HAP-1 (cell line): ENCODE data around the gene PDE6H.

ENCODE experiments used
- DNase-seq, 2 experiments: peaks; one replicate each; pipeline ENCODE4 v3.0.0-alpha.2; 2016 to 2020; ENCODE audit warnings: low spot score in 2 of 2
- H3K27me3 ChIP-seq: fragments of 250-450 bp; sonication (Bioruptor Pico); 2 replicates; pipeline ENCODE4 v1.5.1; 2020; ENCODE audit warnings: low read depth, mild to moderate bottlenecking, moderate library complexity
- H3K36me3 ChIP-seq: fragments of 250-450 bp; sonication (Bioruptor Pico); replicated peaks from 2 replicates; pipeline ENCODE4 v1.5.1; 2020; ENCODE audit warnings: mild to moderate bottlenecking
- H3K4me1 ChIP-seq: fragments of 250-450 bp; sonication (Bioruptor Pico); 2 replicates; pipeline ENCODE4 v1.5.1; 2020; ENCODE audit warnings: mild to moderate bottlenecking
- H3K4me3 ChIP-seq: fragments of 250-450 bp; sonication (Bioruptor Pico); 2 replicates; pipeline ENCODE4 v1.5.1; 2020; ENCODE audit warnings: mild to moderate bottlenecking, moderate library complexity
- H3K9me3 ChIP-seq: fragments of 250-450 bp; sonication (Bioruptor Pico); 2 replicates; pipeline ENCODE4 v1.5.1; 2020; ENCODE audit warnings: mild to moderate bottlenecking, moderate library complexity
- in situ Hi-C: fragments of 300-500 bp; cut with MboI; formaldehyde crosslinking; loops from 3 replicates; pipeline ENCODE4 v1.14.3; 2020; ENCODE audit warnings: low sequenced_read_pairs, inconsistent platforms, mixed read lengths

Gene PDE6H

GRCh38 chr12:14968478-14968877 lies 4.4 kb upstream of the PDE6H start:
- Histone ChIP-seq H3K27me3 (no peaks in the 10 kb centered on the region), H3K4me1 (no peaks in the 10 kb centered on the region), H3K9me3 (no peaks in the 10 kb centered on the region), H3K4me3 (no peak overlapping the region), H3K36me3 (no peaks in the 10 kb centered on the region)
- in situ Hi-C loops, result no loop called here
- DNase-seq, result no peak

- DNase-seq, result no peak
- H3K4me1 ChIP-seq, result no peaks in the 10 kb centered on the region
- H3K36me3 ChIP-seq, result no peaks in the 10 kb centered on the region
- no peaks in the 10 kb centered on the region for H3K27me3 ChIP-seq
- in situ Hi-C loops, result no loop called here
- H3K4me3 ChIP-seq, result no peak overlapping the region
- no peaks in the 10 kb centered on the region for H3K9me3 ChIP-seq
Observed at GRCh38 chr12:14970473-14970872, 2.4 kb upstream of the PDE6H start.

GRCh38 chr12:14974633-14975032 lies 1.8 kb downstream of the PDE6H start:
- no peak overlapping the region for H3K4me3 ChIP-seq
- DNase-seq, result no peak
- H3K9me3 ChIP-seq, result no peaks in the 10 kb centered on the region
- H3K27me3 ChIP-seq, result no peaks in the 10 kb centered on the region
- H3K4me1 ChIP-seq, result no peaks in the 10 kb centered on the region
- H3K36me3 ChIP-seq, result no peaks in the 10 kb centered on the region
- in situ Hi-C loops, result loop anchor here (25.0 kb wide), 1 partner anchor 262 kb away; no protein-coding TSS in a partner anchor

GRCh38 chr12:14975457-14975856 lies 2.6 kb downstream of the PDE6H start:
- Histone ChIP-seq H3K4me3 (no peak overlapping the region), H3K27me3 (no peaks in the 10 kb centered on the region), H3K36me3 (no peaks in the 10 kb centered on the region), H3K4me1 (no peaks in the 10 kb centered on the region), H3K9me3 (no peaks in the 10 kb centered on the region)
- in situ Hi-C loops, result loop anchor here (25.0 kb wide), 1 partner anchor 263 kb away; no protein-coding TSS in a partner anchor
- DNase-seq, result no peak

DNA sequence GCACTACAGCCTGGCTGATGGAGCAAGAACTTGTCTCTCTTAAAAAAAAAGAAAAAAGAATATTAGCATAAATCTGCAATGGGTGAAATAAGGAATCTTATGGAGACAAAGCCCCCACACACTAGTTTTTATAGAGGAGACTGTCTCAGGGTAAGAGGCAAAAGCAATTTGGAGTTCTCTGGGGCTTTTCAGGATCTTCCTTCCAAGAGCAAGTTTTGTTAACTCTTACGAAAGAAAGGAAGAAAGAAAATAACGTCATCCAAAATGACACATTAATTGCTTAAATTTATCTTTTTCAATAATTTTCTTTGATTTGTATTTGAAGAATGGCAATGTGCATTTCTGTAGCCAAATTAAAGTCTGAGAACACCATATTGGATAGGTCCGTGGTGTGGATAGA lies 3.8 kb downstream of the PDE6H start:
- in situ Hi-C loops, result loop anchor here (25.0 kb wide), 1 partner anchor 264 kb away; no protein-coding TSS in a partner anchor
- H3K36me3 ChIP-seq, result no peaks in the 10 kb centered on the region
- H3K4me3 ChIP-seq, result no peak overlapping the region
- H3K4me1 ChIP-seq, result no peaks in the 10 kb centered on the region
- H3K9me3 ChIP-seq, result no peaks in the 10 kb centered on the region
- no peak for DNase-seq
- no peaks in the 10 kb centered on the region for H3K27me3 ChIP-seq

GRCh38 chr12:14979468-14979867 lies 6.6 kb downstream of the PDE6H start:
- no peak for DNase-seq
- in situ Hi-C loops, result loop anchor here (25.0 kb wide), 1 partner anchor 267 kb away; no protein-coding TSS in a partner anchor
- Histone ChIP-seq H3K27me3 (no peaks in the 10 kb centered on the region), H3K36me3 (no peaks in the 10 kb centered on the region), H3K4me3 (no peak overlapping the region), H3K4me1 (no peaks in the 10 kb centered on the region), H3K9me3 (no peaks in the 10 kb centered on the region)

GRCh38 chr12:14981049-14981448 lies 8.2 kb downstream of the PDE6H start:
- no peak overlapping the region for H3K4me3 ChIP-seq
- no peak for DNase-seq
- no peaks in the 10 kb centered on the region for H3K27me3 ChIP-seq
- no peaks in the 10 kb centered on the region for H3K36me3 ChIP-seq
- in situ Hi-C loops, result loop anchor here (25.0 kb wide), 1 partner anchor 269 kb away; no protein-coding TSS in a partner anchor
- no peaks in the 10 kb centered on the region for H3K4me1 ChIP-seq
- no peaks in the 10 kb centered on the region for H3K9me3 ChIP-seq

- Histone ChIP-seq H3K4me1 (no peaks in the 10 kb centered on the region), H3K27me3 (no peaks in the 10 kb centered on the region), H3K9me3 (no peaks in the 10 kb centered on the region), H3K4me3 (no peak overlapping the region), H3K36me3 (no peaks in the 10 kb centered on the region)
- in situ Hi-C loops, result loop anchor here (25.0 kb wide), 1 partner anchor 270 kb away; no protein-coding TSS in a partner anchor
- no peak for DNase-seq
Observed at GRCh38 chr12:14982562-14982961, 9.7 kb downstream of the PDE6H start.

GRCh38 chr12:14982991-14983390 lies 10.1 kb downstream of the PDE6H start:
- Histone ChIP-seq H3K36me3 (no peaks in the 10 kb centered on the region), H3K9me3 (no peaks in the 10 kb centered on the region), H3K27me3 (no peaks in the 10 kb centered on the region), H3K4me3 (no peak overlapping the region), H3K4me1 (no peaks in the 10 kb centered on the region)
- in situ Hi-C loops, result loop anchor here (25.0 kb wide), 1 partner anchor 271 kb away; no protein-coding TSS in a partner anchor
- DNase-seq, result no peak

- DNase-seq, result no peak
- H3K27me3 ChIP-seq, result no peaks in the 10 kb centered on the region
Observed at GRCh38 chr12:14984036-14984435, 11.2 kb downstream of the PDE6H start.

GRCh38 chr12:14984766-14985285 lies 12.0 kb downstream of the PDE6H start:
- Histone ChIP-seq H3K36me3 (no peaks in the 10 kb centered on the region), H3K27me3 (no peaks in the 10 kb centered on the region), H3K9me3 (no peaks in the 10 kb centered on the region), H3K4me3 (no peak overlapping the region), H3K4me1 (no peaks in the 10 kb centered on the region)
- in situ Hi-C loops, result loop anchor here (25.0 kb wide), 1 partner anchor 273 kb away; no protein-coding TSS in a partner anchor
- DNase-seq, result no peak

More at GRCh38 chr12:14984036-14984435, 11.2 kb downstream of the PDE6H start:
- Histone ChIP-seq H3K36me3 (no peaks in the 10 kb centered on the region), H3K4me3 (no peak overlapping the region), H3K4me1 (no peaks in the 10 kb centered on the region), H3K9me3 (no peaks in the 10 kb centered on the region)
- in situ Hi-C loops, result loop anchor here (25.0 kb wide), 1 partner anchor 272 kb away; no protein-coding TSS in a partner anchor

- in situ Hi-C loops, result loop anchor here (25.0 kb wide), 1 partner anchor 274 kb away; no protein-coding TSS in a partner anchor
- Histone ChIP-seq H3K4me1 (no peaks in the 10 kb centered on the region), H3K27me3 (no peaks in the 10 kb centered on the region)
Observed at GRCh38 chr12:14986449-14986848, 13.6 kb downstream of the PDE6H start.

DNA sequence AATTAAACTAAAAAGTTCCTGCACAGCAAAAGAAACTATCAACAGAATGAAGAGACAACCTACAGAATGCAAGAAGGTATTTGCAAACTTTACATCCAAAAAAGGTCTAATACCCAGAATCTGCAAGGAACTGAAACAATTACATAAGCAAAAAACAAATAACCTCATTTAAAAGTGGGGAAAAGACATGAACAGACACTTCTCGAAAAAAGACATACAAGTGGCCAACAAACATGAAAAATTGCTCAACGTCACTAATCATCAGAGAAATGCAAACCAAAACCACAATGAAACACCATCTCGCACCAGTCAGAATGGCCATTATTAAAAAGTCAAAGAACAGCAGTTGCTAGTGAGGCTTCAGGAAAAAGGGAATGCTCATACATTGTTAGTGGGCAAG lies 15.2 kb downstream of the PDE6H start:
- DNase-seq, result no peak
- H3K4me3 ChIP-seq, result no peak overlapping the region
- H3K36me3 ChIP-seq, result no peaks in the 10 kb centered on the region
- no peaks in the 10 kb centered on the region for H3K27me3 ChIP-seq
- no peaks in the 10 kb centered on the region for H3K9me3 ChIP-seq
- H3K4me1 ChIP-seq, result no peaks in the 10 kb centered on the region
- in situ Hi-C loops, result loop anchor here (25.0 kb wide), 1 partner anchor 276 kb away; no protein-coding TSS in a partner anchor

More at GRCh38 chr12:14986449-14986848, 13.6 kb downstream of the PDE6H start:
- H3K9me3 ChIP-seq, result no peaks in the 10 kb centered on the region
- no peak for DNase-seq
- no peak overlapping the region for H3K4me3 ChIP-seq
- H3K36me3 ChIP-seq, result no peaks in the 10 kb centered on the region

- no peaks in the 10 kb centered on the region for H3K4me1 ChIP-seq
Observed at GRCh38 chr12:14989790-14990189, 16.9 kb downstream of the PDE6H start.

More at GRCh38 chr12:14989790-14990189, 16.9 kb downstream of the PDE6H start:
- no peaks in the 10 kb centered on the region for H3K27me3 ChIP-seq
- in situ Hi-C loops, result loop anchor here (25.0 kb wide), 1 partner anchor 277 kb away; no protein-coding TSS in a partner anchor
- DNase-seq, result no peak
- no peaks in the 10 kb centered on the region for H3K36me3 ChIP-seq
- no peaks in the 10 kb centered on the region for H3K9me3 ChIP-seq
- no peak overlapping the region for H3K4me3 ChIP-seq
